ENCODE data around the gene GP1BA.

DNA sequence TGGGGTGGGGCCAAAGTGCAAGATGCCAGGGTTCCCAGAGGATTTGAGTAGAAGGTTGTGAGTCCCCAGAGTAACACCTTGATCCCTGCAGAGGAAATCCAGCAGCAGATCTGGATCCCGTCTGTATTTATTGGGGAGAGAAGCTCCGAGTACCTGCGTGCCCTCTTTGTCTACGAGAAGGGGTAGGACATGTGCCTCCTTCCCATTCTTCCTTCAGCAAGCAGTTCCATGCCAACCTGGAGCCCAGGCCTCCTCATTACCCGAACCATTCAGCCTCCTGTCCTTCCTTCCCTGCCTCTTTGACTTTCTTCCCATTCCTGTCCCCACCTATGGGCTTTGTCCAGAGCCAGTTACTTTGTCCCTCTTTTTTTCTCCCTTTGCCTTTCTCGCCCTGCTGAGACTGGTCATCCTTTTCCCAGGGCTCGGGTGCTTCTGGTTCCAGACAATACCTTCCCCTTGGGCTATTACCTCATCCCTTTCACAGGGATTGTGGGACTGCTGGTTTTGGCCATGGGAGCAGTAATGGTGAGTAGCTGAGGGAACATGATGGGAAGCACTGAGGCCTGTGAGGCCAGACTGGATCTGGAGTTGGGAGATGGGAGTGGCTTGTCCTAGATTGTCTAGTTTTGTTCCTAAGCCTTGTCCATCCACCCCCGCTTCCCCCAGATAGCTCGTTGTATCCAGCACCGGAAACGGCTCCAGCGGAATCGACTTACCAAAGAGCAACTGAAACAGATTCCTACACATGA, 10.9 kb downstream of the GP1BA start:
- peak; percentile 43; the same call in 1 of the 2 replicates for TF ChIP-seq POLR2AphosphoS5 (IDR thresholded peaks at IDR 0.05; ENCODE audit: low read depth, low read length)
- TF ChIP-seq POLR2A (IDR thresholded peaks at IDR 0.05; ENCODE audit: control extremely low read depth in 1 of 2, low read depth in 2 of 2, low read length in 2 of 2) = peak; percentile 38 to 47; a peak in 2 of 3 replicates
- no peak for TF ChIP-seq EP300 (IDR thresholded peaks at IDR 0.05; ENCODE audit: borderline replicate concordance in 1 of 2, low read depth in 2 of 2, low read length in 2 of 2)
- TF ChIP-seq, protein P1, sequence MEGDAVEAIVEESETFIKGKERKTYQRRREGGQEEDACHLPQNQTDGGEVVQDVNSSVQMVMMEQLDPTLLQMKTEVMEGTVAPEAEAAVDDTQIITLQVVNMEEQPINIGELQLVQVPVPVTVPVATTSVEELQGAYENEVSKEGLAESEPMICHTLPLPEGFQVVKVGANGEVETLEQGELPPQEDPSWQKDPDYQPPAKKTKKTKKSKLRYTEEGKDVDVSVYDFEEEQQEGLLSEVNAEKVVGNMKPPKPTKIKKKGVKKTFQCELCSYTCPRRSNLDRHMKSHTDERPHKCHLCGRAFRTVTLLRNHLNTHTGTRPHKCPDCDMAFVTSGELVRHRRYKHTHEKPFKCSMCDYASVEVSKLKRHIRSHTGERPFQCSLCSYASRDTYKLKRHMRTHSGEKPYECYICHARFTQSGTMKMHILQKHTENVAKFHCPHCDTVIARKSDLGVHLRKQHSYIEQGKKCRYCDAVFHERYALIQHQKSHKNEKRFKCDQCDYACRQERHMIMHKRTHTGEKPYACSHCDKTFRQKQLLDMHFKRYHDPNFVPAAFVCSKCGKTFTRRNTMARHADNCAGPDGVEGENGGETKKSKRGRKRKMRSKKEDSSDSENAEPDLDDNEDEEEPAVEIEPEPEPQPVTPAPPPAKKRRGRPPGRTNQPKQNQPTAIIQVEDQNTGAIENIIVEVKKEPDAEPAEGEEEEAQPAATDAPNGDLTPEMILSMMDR (IDR thresholded peaks at IDR 0.05; ENCODE audit: control extremely low read depth in 1 of 3, insufficient read depth in 1 of 3, low read depth in 1 of 3, low read length in 3 of 3) = no peak
- TF ChIP-seq TAF7 (optimal IDR thresholded peaks at IDR 0.05; ENCODE audit: borderline replicate concordance, low read depth, low read length) = no peak
- TF ChIP-seq TAF1 (IDR thresholded peaks at IDR 0.05; ENCODE audit: low read depth, low read length) = no peak
- TF ChIP-seq EZH2 (IDR thresholded peaks at IDR 0.05; ENCODE audit: low read depth, low read length, severe bottlenecking) = no peak
- no peak for TF ChIP-seq GABPA (IDR thresholded peaks at IDR 0.05; ENCODE audit: borderline replicate concordance, insufficient read depth, low read length)
- TF ChIP-seq BRCA1 (IDR thresholded peaks at IDR 0.05; ENCODE audit: low read depth, low read length) = no peak
- no peak for TF ChIP-seq KDM1A (IDR thresholded peaks at IDR 0.05; ENCODE audit: borderline replicate concordance, low read length)
- TF ChIP-seq FOSL1 (IDR thresholded peaks at IDR 0.05; ENCODE audit: insufficient read depth, low read depth, low read length) = no peak
- TF ChIP-seq POU5F1 (IDR thresholded peaks at IDR 0.05; ENCODE audit: low read depth, low read length) = no peak
